GM19468 (cell line): Measurements from ENCODE around the gene RHOT2.

Source experiments
- ATAC-seq: cut with Tn5 transposase; IDR thresholded peaks from one replicate; pipeline ENCODE4 v1.9.1; 2021; ENCODE audit warnings: mild to moderate bottlenecking, moderate library complexity, moderate number of reproducible peaks; ENCODE audit not compliant: unreplicated experiment; ENCODE audit errors: extremely low read depth

The RHOT2 gene

GRCh38 chr16:721765-722540, 54.0 kb downstream of the RHOT2 start:
- ATAC-seq, result no peak

- ATAC-seq, result no peak
Observed at GRCh38 chr16:722835-723633, 55.1 kb downstream of the RHOT2 start.

DNA sequence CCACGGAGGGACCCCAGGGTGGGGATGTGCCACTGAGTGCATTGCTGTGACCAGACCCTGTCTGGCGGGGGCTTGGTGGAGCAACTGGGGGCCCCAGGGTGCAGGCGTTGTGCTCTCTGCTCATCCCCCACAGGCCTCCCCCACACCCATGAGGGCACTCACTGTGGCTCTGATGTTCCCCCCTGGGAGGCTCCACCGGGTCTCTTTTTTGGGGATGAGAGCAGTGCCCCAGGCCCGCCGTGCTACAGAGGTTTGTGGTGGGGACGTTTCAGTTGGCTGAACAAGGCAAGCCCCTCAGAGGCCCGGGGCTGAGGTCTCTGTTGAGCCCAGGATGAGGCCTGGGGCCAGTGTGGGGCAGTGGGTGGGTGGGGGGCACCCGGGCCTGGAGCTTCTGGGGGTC, 55.8 kb downstream of the RHOT2 start:
- no peak for ATAC-seq
